H9 (cell line): ENCODE measurements around the gene OR7D2. TPM values are rescaled to one million over a fixed set of nuclear protein-coding genes. Genes with fewer than 3 reads are reported as not detected.
A peak's percentile ranks its signal among the peaks of the same experiment; 100 is the strongest.

Experiments used
- DNase-seq: peaks from one replicate; pipeline ENCODE4 v3.0.0-alpha.2; 2017
- H2AFZ ChIP-seq: one replicate; pipeline ENCODE4 v1.6.1; 2013; ENCODE audit warnings: mild to moderate bottlenecking, low read length, control low read depth, moderate library complexity
- H2AK5ac ChIP-seq: 2 replicates; pipeline ENCODE4 v1.6.1; 2013; ENCODE audit warnings: low read length, control low read depth, mixed read lengths; ENCODE audit not compliant: insufficient read length
- H2BK120ac ChIP-seq: one replicate; pipeline ENCODE4 v1.6.1; 2013; ENCODE audit warnings: low read depth, mild to moderate bottlenecking, low read length, control low read depth, inconsistent platforms; ENCODE audit not compliant: poor library complexity, severe bottlenecking
- H2BK12ac ChIP-seq: 2 replicates; pipeline ENCODE4 v1.6.1; 2013; ENCODE audit warnings: low read length, control low read depth, mixed read lengths, low read depth; ENCODE audit not compliant: insufficient read length
- H2BK15ac ChIP-seq: 2 replicates; pipeline ENCODE4 v1.6.1; 2013; ENCODE audit warnings: low read depth, low read length, control low read depth
- H2BK20ac ChIP-seq: one replicate; pipeline ENCODE4 v1.6.1; 2013; ENCODE audit warnings: low read depth, mild to moderate bottlenecking, low read length, control low read depth, inconsistent platforms; ENCODE audit not compliant: poor library complexity, severe bottlenecking
- H2BK5ac ChIP-seq: 2 replicates; pipeline ENCODE4 v1.6.1; 2013; ENCODE audit warnings: low read length, control low read depth, mixed read lengths; ENCODE audit not compliant: insufficient read length
- H3K14ac ChIP-seq: 2 replicates; pipeline ENCODE4 v1.6.1; 2013; ENCODE audit warnings: low read length, control low read depth; ENCODE audit not compliant: insufficient read depth
- H3K18ac ChIP-seq: 2 replicates; pipeline ENCODE4 v1.6.1; 2013; ENCODE audit warnings: low read depth, mild to moderate bottlenecking, mixed read lengths, low read length, control low read depth; ENCODE audit not compliant: insufficient read length
- H3K23ac ChIP-seq: 2 replicates; pipeline ENCODE4 v1.6.1; 2013; ENCODE audit warnings: low read length, control low read depth, mixed read lengths, low read depth; ENCODE audit not compliant: insufficient read length
- H3K23me2 ChIP-seq: 2 replicates; pipeline ENCODE4 v1.6.1; 2013; ENCODE audit warnings: low read depth, mild to moderate bottlenecking, mixed read lengths, low read length, control low read depth; ENCODE audit not compliant: insufficient read length, poor library complexity, severe bottlenecking
- H3K27ac ChIP-seq: 2 replicates; pipeline ENCODE4 v1.5.1; 2013; ENCODE audit warnings: low read length, control low read depth, mixed read lengths, low read depth; ENCODE audit not compliant: insufficient read length
- H3K27me3 ChIP-seq: 2 replicates; pipeline ENCODE4 v1.6.1; 2013; ENCODE audit warnings: low read length, control low read depth, inconsistent platforms; ENCODE audit not compliant: insufficient read depth
- H3K4ac ChIP-seq: 2 replicates; pipeline ENCODE4 v1.6.1; 2013; ENCODE audit warnings: low read depth, mild to moderate bottlenecking, control low read depth, inconsistent platforms, low read length, moderate library complexity
- H3K4me1 ChIP-seq: 2 replicates; pipeline ENCODE4 v1.6.1; 2013; ENCODE audit warnings: low read length, control low read depth, inconsistent platforms; ENCODE audit not compliant: insufficient read depth
- H3K4me2 ChIP-seq: 2 replicates; pipeline ENCODE4 v1.6.1; 2013; ENCODE audit warnings: low read length, control low read depth, mixed read lengths; ENCODE audit not compliant: insufficient read length, insufficient read depth
- H3K56ac ChIP-seq: 2 replicates; pipeline ENCODE4 v1.6.1; 2013; ENCODE audit warnings: low read depth, mild to moderate bottlenecking, mixed read lengths, low read length, control low read depth; ENCODE audit not compliant: insufficient read length
- H3K79me1 ChIP-seq: 2 replicates; pipeline ENCODE4 v1.6.1; 2013; ENCODE audit warnings: low read depth, mild to moderate bottlenecking, moderate library complexity, low read length, control low read depth, inconsistent platforms; ENCODE audit not compliant: insufficient read depth, poor library complexity, severe bottlenecking
- H3K79me2 ChIP-seq: 2 replicates; pipeline ENCODE4 v1.6.1; 2013; ENCODE audit warnings: low read length, control low read depth, inconsistent platforms; ENCODE audit not compliant: insufficient read depth
- H3K9ac ChIP-seq: 2 replicates; pipeline ENCODE4 v1.6.1; 2013; ENCODE audit warnings: low read length, control low read depth, mixed read lengths; ENCODE audit not compliant: insufficient read length; ENCODE audit errors: extremely low read depth
- H3K9me3 ChIP-seq: one replicate; pipeline ENCODE4 v1.6.1; 2013; ENCODE audit warnings: low read depth, low read length, inconsistent platforms; ENCODE audit not compliant: control insufficient read depth
- H3T11ph ChIP-seq: one replicate; pipeline ENCODE4 v1.6.1; 2013; ENCODE audit warnings: mild to moderate bottlenecking, low read length, control low read depth, inconsistent platforms
- H4K20me1 ChIP-seq: one replicate; pipeline ENCODE4 v1.6.1; 2013; ENCODE audit not compliant: control insufficient read depth, insufficient read length, insufficient read depth
- H4K5ac ChIP-seq: 2 replicates; pipeline ENCODE4 v1.6.1; 2013; ENCODE audit warnings: low read depth, mild to moderate bottlenecking, mixed read lengths, low read length, control low read depth; ENCODE audit not compliant: insufficient read length
- H4K8ac ChIP-seq: replicated peaks from 2 replicates; pipeline ENCODE4 v1.6.1; 2013; ENCODE audit warnings: low read length, control low read depth, mixed read lengths, low read depth; ENCODE audit not compliant: insufficient read length
- H4K91ac ChIP-seq: 2 replicates; pipeline ENCODE4 v1.6.1; 2013; ENCODE audit warnings: low read depth, mild to moderate bottlenecking, moderate library complexity, mixed read lengths, low read length, control low read depth; ENCODE audit not compliant: insufficient read length
- H3K27ac Mint-ChIP-seq, 3 experiments: 2 replicates in 2 of 3; 3 replicates in 1 of 3; pipeline ENCODE4 v1.8.0; 2020 to 2021; ENCODE audit warnings: mixed read lengths in 3 of 3, mild to moderate bottlenecking in 1 of 3, moderate library complexity in 1 of 3
- H3K27me3 Mint-ChIP-seq: 2 replicates; pipeline ENCODE4 v1.8.0; 2021; ENCODE audit warnings: low read depth, mild to moderate bottlenecking, moderate library complexity, mixed read lengths
- H3K36me3 Mint-ChIP-seq, 3 experiments: 2 replicates in 2 of 3; 3 replicates in 1 of 3; pipeline ENCODE4 v1.8.0; 2020 to 2021; ENCODE audit warnings: low read depth in 3 of 3, mixed read lengths in 3 of 3; ENCODE audit not compliant: insufficient read depth in 1 of 3
- H3K4me1 Mint-ChIP-seq, 2 experiments: 2 replicates each; pipeline ENCODE4 v1.8.0; 2020; ENCODE audit warnings: mixed read lengths in 2 of 2
- H3K4me3 Mint-ChIP-seq, 2 experiments: 2 replicates in 1 of 2; 3 replicates in 1 of 2; pipeline ENCODE4 v1.8.0; 2020 to 2021; ENCODE audit warnings: mild to moderate bottlenecking in 2 of 2, mixed read lengths in 2 of 2, moderate library complexity in 1 of 2
- H3K9me3 Mint-ChIP-seq, 2 experiments: 2 replicates in 1 of 2; 3 replicates in 1 of 2; pipeline ENCODE4 v1.8.0; 2020; ENCODE audit warnings: mild to moderate bottlenecking in 2 of 2, mixed read lengths in 2 of 2, moderate library complexity in 1 of 2
- WGBS: extraction: QIAGEN DNeasy Blood & Tissue Kit; methylation state at CpG from one replicate; pipeline ENCODE4 v1.1.7; 2013; ENCODE audit warnings: missing lambda C conversion rate, low lambda C conversion rate, mixed read lengths; ENCODE audit not compliant: insufficient read length; ENCODE audit errors: extremely low coverage; 5-methylcytosine and 5-hydroxymethylcytosine counted together
- total RNA-seq: library from RNA; stranded (reverse); gene quantifications from 2 replicates; pipeline ENCODE4 v1.2.1, GENCODE V29; 2021
- TF ChIP-seq, protein P1 (sequence below): fragments of 200-600 bp; sonication (generic); conservative IDR thresholded peaks from 3 replicates; pipeline ENCODE4 v1.8.0; 2021; ENCODE audit warnings: antibody characterized with exemption, mild to moderate bottlenecking

OR7D2 gene
- total RNA-seq, 1 experiment from 2014 or later = 0.31 TPM

DNA sequence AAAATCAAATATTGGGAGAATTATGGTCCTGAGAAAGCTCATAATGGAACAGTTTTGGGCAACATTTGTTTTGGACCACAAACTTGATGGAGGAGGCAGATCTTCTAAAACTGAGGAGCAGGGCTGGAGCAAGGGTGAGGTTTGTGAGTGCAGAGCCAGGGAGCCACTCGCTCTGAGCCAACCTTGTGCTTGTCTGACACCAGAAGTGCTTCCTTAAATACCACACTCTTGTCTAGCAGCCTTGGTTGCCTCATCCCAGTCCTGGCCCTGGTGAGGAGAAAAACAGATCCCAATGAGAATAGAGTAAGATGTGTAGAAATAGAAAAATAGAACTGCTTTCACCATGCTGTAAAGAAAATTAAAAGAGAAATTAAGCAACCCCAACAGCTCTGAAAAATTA, 31.9 kb upstream of the OR7D2 start:
- Histone ChIP-seq H2AFZ (no peak overlapping the region), H4K5ac (no peak overlapping the region), H2BK15ac (no peak overlapping the region), H3K9ac (no peak overlapping the region), H3K4me1 (no peaks in the 10 kb centered on the region), H3K27me3 (no peaks in the 10 kb centered on the region), H2BK120ac (no peak overlapping the region), H2BK5ac (no peak overlapping the region), H2BK20ac (no peak overlapping the region), H3K27ac (no peak overlapping the region), H3K4ac (no peak overlapping the region), H2AK5ac (no peak overlapping the region), H2BK12ac (no peak overlapping the region), H3K56ac (no peak overlapping the region), H4K91ac (no peak overlapping the region), H3K18ac (no peak overlapping the region), H3K79me2 (peaks cover 76% of the 10 kb centered on the region), H4K20me1 (no peaks in the 10 kb centered on the region), H4K8ac (no peak overlapping the region), H3K14ac (no peak overlapping the region), H3K4me2 (no peak overlapping the region), H3K23ac (no peak overlapping the region), H3T11ph (no peak overlapping the region), H3K23me2 (no peaks in the 10 kb centered on the region), H3K9me3 (peaks cover 21% of the 10 kb centered on the region), H3K79me1 (peaks cover 7% of the 10 kb centered on the region)
- Mint-ChIP-seq H3K27me3 (no peaks in the 10 kb centered on the region; the same call in 1 of the 2 replicates), H3K27ac (peak overlapping the region in 1 of 3 experiments; percentile 36; a peak in 1 of 7 replicates), H3K4me1 (peaks cover 13 to 14% of the 10 kb centered on the region in 2 experiments), H3K4me3 (no peak overlapping the region), H3K9me3 (peaks cover 74 to 93% of the 10 kb centered on the region in 2 experiments), H3K36me3 (peaks cover 82 to 95% (median 91%) of the 10 kb centered on the region in 3 experiments)
- TF ChIP-seq, protein P1, sequence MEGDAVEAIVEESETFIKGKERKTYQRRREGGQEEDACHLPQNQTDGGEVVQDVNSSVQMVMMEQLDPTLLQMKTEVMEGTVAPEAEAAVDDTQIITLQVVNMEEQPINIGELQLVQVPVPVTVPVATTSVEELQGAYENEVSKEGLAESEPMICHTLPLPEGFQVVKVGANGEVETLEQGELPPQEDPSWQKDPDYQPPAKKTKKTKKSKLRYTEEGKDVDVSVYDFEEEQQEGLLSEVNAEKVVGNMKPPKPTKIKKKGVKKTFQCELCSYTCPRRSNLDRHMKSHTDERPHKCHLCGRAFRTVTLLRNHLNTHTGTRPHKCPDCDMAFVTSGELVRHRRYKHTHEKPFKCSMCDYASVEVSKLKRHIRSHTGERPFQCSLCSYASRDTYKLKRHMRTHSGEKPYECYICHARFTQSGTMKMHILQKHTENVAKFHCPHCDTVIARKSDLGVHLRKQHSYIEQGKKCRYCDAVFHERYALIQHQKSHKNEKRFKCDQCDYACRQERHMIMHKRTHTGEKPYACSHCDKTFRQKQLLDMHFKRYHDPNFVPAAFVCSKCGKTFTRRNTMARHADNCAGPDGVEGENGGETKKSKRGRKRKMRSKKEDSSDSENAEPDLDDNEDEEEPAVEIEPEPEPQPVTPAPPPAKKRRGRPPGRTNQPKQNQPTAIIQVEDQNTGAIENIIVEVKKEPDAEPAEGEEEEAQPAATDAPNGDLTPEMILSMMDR = no peak
- no CpG with 5 or more reads among the region's 1 CpG for WGBS
- no peak for DNase-seq
